GM23338 (cell line): ENCODE data around the gene FAM171A1.

ENCODE experiments used
- CREB1 ChIP-seq: fragments of 250-450 bp; sonication (Bioruptor Pico); IDR thresholded peaks from 2 replicates; pipeline ENCODE4 v1.5.0; 2020; ENCODE audit warnings: low read depth, mild to moderate bottlenecking, moderate library complexity
- EZH2 ChIP-seq: fragments of 200-600 bp; sonication (generic); IDR thresholded peaks from one replicate; pipeline ENCODE4 v1.8.0; 2017; ENCODE audit warnings: antibody characterized with exemption, mild to moderate bottlenecking, low read depth; ENCODE audit not compliant: unreplicated experiment
- EZH2phosphoT487 ChIP-seq: fragments of 200-600 bp; sonication (generic); IDR thresholded peaks from one replicate; pipeline ENCODE4 v1.8.1; 2018; ENCODE audit warnings: antibody characterized with exemption; ENCODE audit not compliant: unreplicated experiment
- JUNB ChIP-seq: IDR thresholded peaks from one replicate; pipeline ENCODE4 v1.6.1; 2016; ENCODE audit warnings: antibody characterized with exemption; ENCODE audit not compliant: unreplicated experiment
- NANOG ChIP-seq: IDR thresholded peaks from 2 replicates; pipeline ENCODE4 v1.6.1; 2016; ENCODE audit warnings: antibody characterized with exemption, borderline replicate concordance
- POLR2AphosphoS5 ChIP-seq: IDR thresholded peaks from 2 replicates; pipeline ENCODE4 v1.6.1; 2016; ENCODE audit warnings: antibody characterized with exemption, low read depth
- STAT1 ChIP-seq: IDR thresholded peaks from one replicate; pipeline ENCODE4 v1.6.1; 2016; ENCODE audit warnings: antibody characterized with exemption; ENCODE audit not compliant: unreplicated experiment
- ZNF114 ChIP-seq: fragments of 250-450 bp; sonication (Bioruptor Pico); IDR thresholded peaks from 2 replicates; pipeline ENCODE4 v1.5.0; 2020; ENCODE audit warnings: mild to moderate bottlenecking, moderate library complexity
- ZNF331 ChIP-seq: fragments of 250-450 bp; sonication (Bioruptor Pico); IDR thresholded peaks from 2 replicates; pipeline ENCODE4 v1.5.0; 2020; ENCODE audit warnings: low read depth, mild to moderate bottlenecking, moderate library complexity
- TF ChIP-seq, protein P1 (sequence below), 2 experiments: fragments of 200-600 bp in 1 of 2; sonication (generic) in 1 of 2; conservative IDR thresholded peaks; 2 replicates each; pipeline versions ENCODE4 v1.5.1 to v1.6.1; 2016 to 2017; ENCODE audit warnings: antibody characterized with exemption in 2 of 2, low read depth in 2 of 2, mild to moderate bottlenecking in 2 of 2, moderate library complexity in 1 of 2
- TF ChIP-seq, protein P2 (sequence below): IDR thresholded peaks from one replicate; pipeline ENCODE4 v1.6.1; 2018; ENCODE audit warnings: antibody characterized with exemption; ENCODE audit not compliant: unreplicated experiment
- TF ChIP-seq, protein P3 (sequence below): IDR thresholded peaks from 2 replicates; pipeline ENCODE4 v1.6.1; 2016; ENCODE audit warnings: antibody characterized with exemption

DNA sequence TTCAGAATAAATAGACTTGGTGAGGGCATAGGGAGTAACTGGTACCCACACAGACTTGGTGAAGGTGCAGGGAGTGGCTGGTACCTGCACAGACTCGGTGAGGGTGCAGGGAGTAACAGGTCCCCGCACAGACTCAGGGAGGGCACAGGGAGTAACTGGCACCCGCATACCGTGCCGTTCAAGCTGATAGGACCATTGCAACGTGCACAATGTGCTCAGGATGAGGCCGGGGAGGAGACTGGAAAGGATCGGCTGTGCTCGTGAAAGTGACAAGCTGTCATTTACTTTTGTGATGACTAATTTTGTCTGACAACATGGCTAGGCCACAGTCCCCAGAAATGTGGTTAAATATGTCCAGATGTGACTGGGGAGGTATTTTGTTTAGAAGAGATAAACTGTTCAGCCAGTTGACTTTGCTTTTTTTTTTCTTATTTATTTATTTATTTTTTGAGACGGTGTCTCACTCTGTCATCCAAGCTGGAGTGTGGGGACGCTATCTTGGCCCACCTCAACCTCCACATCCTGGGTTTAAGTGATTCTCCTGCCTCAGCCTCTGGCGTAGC is 126.4 kb downstream of the FAM171A1 start:
- TF ChIP-seq, protein P1, sequence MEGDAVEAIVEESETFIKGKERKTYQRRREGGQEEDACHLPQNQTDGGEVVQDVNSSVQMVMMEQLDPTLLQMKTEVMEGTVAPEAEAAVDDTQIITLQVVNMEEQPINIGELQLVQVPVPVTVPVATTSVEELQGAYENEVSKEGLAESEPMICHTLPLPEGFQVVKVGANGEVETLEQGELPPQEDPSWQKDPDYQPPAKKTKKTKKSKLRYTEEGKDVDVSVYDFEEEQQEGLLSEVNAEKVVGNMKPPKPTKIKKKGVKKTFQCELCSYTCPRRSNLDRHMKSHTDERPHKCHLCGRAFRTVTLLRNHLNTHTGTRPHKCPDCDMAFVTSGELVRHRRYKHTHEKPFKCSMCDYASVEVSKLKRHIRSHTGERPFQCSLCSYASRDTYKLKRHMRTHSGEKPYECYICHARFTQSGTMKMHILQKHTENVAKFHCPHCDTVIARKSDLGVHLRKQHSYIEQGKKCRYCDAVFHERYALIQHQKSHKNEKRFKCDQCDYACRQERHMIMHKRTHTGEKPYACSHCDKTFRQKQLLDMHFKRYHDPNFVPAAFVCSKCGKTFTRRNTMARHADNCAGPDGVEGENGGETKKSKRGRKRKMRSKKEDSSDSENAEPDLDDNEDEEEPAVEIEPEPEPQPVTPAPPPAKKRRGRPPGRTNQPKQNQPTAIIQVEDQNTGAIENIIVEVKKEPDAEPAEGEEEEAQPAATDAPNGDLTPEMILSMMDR (conservative IDR thresholded peaks at IDR 0.05; ENCODE audit: low read depth in 2 of 2) = no peak
- no peak for TF ChIP-seq POLR2AphosphoS5
- no peak for TF ChIP-seq NANOG
- no peak for TF ChIP-seq STAT1
- no peak for TF ChIP-seq EZH2
- TF ChIP-seq, protein P2, sequence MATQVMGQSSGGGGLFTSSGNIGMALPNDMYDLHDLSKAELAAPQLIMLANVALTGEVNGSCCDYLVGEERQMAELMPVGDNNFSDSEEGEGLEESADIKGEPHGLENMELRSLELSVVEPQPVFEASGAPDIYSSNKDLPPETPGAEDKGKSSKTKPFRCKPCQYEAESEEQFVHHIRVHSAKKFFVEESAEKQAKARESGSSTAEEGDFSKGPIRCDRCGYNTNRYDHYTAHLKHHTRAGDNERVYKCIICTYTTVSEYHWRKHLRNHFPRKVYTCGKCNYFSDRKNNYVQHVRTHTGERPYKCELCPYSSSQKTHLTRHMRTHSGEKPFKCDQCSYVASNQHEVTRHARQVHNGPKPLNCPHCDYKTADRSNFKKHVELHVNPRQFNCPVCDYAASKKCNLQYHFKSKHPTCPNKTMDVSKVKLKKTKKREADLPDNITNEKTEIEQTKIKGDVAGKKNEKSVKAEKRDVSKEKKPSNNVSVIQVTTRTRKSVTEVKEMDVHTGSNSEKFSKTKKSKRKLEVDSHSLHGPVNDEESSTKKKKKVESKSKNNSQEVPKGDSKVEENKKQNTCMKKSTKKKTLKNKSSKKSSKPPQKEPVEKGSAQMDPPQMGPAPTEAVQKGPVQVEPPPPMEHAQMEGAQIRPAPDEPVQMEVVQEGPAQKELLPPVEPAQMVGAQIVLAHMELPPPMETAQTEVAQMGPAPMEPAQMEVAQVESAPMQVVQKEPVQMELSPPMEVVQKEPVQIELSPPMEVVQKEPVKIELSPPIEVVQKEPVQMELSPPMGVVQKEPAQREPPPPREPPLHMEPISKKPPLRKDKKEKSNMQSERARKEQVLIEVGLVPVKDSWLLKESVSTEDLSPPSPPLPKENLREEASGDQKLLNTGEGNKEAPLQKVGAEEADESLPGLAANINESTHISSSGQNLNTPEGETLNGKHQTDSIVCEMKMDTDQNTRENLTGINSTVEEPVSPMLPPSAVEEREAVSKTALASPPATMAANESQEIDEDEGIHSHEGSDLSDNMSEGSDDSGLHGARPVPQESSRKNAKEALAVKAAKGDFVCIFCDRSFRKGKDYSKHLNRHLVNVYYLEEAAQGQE = no peak
- TF ChIP-seq CREB1 (CRISPR knock-in tag) = no peak
- no peak for TF ChIP-seq EZH2phosphoT487
- TF ChIP-seq, protein P3, sequence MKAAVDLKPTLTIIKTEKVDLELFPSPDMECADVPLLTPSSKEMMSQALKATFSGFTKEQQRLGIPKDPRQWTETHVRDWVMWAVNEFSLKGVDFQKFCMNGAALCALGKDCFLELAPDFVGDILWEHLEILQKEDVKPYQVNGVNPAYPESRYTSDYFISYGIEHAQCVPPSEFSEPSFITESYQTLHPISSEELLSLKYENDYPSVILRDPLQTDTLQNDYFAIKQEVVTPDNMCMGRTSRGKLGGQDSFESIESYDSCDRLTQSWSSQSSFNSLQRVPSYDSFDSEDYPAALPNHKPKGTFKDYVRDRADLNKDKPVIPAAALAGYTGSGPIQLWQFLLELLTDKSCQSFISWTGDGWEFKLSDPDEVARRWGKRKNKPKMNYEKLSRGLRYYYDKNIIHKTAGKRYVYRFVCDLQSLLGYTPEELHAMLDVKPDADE = no peak
- no peak for TF ChIP-seq ZNF114 (CRISPR knock-in tag)
- TF ChIP-seq JUNB = no peak
- TF ChIP-seq ZNF331 (CRISPR knock-in tag) = no peak
